DOHH2 (cell line): Measurements from ENCODE around the gene CH25H.

Source experiments
- H3F3A ChIP-seq: fragments of 200-600 bp; sonication (generic), shearing (Covaris generic); 2 replicates; pipeline ENCODE4 v1.6.0; 2016; ENCODE audit warnings: antibody characterized with exemption, mild to moderate bottlenecking; ENCODE audit not compliant: control insufficient read depth, insufficient read depth
- H3K27ac ChIP-seq: fragments of 200-600 bp; sonication (generic); 2 replicates; pipeline ENCODE4 v1.5.1; 2014; ENCODE audit warnings: low read depth, mild to moderate bottlenecking, low read length, moderate library complexity
- H3K27me3 ChIP-seq: fragments of 200-600 bp; sonication (generic); 2 replicates; pipeline ENCODE4 v1.6.1; 2014; ENCODE audit warnings: mild to moderate bottlenecking, low read length, mixed read lengths; ENCODE audit not compliant: control insufficient read depth
- H3K36me3 ChIP-seq: fragments of 200-600 bp; sonication (generic); 2 replicates; pipeline ENCODE4 v1.6.1; 2014; ENCODE audit warnings: mild to moderate bottlenecking, low read length, moderate library complexity, mixed read lengths; ENCODE audit not compliant: control insufficient read depth
- H3K4me1 ChIP-seq: fragments of 200-600 bp; sonication (generic); 2 replicates; pipeline ENCODE4 v1.6.1; 2014; ENCODE audit warnings: mild to moderate bottlenecking, low read length, mixed read lengths; ENCODE audit not compliant: control insufficient read depth
- H3K4me2 ChIP-seq: fragments of 200-600 bp; sonication (generic); 2 replicates; pipeline ENCODE4 v1.6.0; 2014; ENCODE audit warnings: mild to moderate bottlenecking, low read length, moderate library complexity
- H3K4me3 ChIP-seq: fragments of 200-600 bp; sonication (generic); 2 replicates; pipeline ENCODE4 v1.5.1; 2014; ENCODE audit warnings: mild to moderate bottlenecking, low read length, mixed read lengths
- H3K79me2 ChIP-seq: fragments of 200-600 bp; sonication (generic); 2 replicates; pipeline ENCODE4 v1.6.1; 2014; ENCODE audit warnings: mild to moderate bottlenecking, low read length, mixed read lengths; ENCODE audit not compliant: control insufficient read depth
- H3K9me2 ChIP-seq: fragments of 200-600 bp; sonication (generic); replicated peaks from 2 replicates; pipeline ENCODE4 v1.6.1; 2014; ENCODE audit warnings: mild to moderate bottlenecking, low read length, mixed read lengths; ENCODE audit not compliant: control insufficient read depth
- H3K9me3 ChIP-seq: fragments of 200-600 bp; sonication (generic); 2 replicates; pipeline ENCODE4 v1.6.1; 2014; ENCODE audit warnings: antibody characterized with exemption, low read length, mixed read lengths; ENCODE audit not compliant: control insufficient read depth, insufficient read depth
- H4K20me1 ChIP-seq: fragments of 200-600 bp; sonication (generic); 2 replicates; pipeline ENCODE4 v1.6.0; 2014; ENCODE audit warnings: low read depth, mild to moderate bottlenecking, antibody characterized with exemption, low read length, moderate library complexity; ENCODE audit not compliant: control insufficient read depth, insufficient read depth
- EZH2phosphoT487 ChIP-seq: fragments of 200-600 bp; sonication (generic); IDR thresholded peaks from 2 replicates; pipeline ENCODE4 v1.6.1; 2017; ENCODE audit warnings: borderline replicate concordance, mild to moderate bottlenecking, antibody characterized with exemption, low read length, moderate library complexity, mixed read lengths
- TF ChIP-seq, protein P1 (sequence below): fragments of 200-600 bp; sonication (generic); IDR thresholded peaks from one replicate; pipeline ENCODE4 v1.5.1; 2014; ENCODE audit warnings: antibody characterized with exemption, mild to moderate bottlenecking, low read depth, low read length; ENCODE audit not compliant: poor library complexity, severe bottlenecking

CH25H gene

DNA sequence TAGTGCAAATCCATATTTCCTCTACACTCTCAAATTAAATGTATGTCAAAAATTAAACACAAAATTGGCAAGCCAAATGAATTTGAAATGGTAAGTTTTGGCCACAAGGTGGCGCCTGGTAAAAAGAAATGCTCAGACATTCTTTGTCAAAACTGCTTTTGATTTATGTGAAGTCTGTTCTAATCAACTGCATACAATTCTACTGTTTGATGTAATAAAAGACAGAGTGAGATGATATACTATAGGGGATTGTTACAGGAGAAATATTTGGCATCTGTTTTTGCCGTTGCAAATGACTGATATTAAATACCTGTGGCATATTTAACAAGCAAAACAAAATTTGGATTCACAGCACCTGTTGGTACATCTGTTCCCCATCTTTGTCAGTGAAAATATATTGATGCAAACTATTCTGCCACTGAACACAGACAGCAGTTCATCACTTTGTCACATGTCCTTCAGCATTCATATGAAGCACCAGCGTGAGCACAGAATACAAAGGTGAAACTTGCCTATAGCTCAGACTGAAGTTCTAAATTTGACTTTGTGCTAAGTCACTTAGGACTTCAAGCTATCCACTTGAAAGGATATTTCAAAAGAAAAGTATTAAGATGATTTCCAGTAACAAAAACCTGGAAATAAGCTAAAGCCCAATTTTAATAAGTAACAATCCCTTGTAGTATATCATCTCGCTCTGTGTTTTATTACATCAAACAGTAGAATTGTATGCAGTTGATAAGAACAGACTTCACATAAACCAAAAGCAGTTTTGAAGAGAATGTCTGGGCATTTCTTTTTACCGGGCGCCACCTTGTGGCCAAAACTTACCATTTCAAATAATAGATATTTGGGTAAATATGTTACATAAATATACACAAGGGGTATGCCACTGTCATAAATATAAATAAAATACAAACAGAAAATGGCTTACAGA, 10.2 kb upstream of the CH25H start:
- Histone ChIP-seq H3K27ac (no peak overlapping the region), H3F3A (peaks cover 5% of the 10 kb centered on the region; the same call in 1 of the 2 replicates), H3K36me3 (no peaks in the 10 kb centered on the region), H3K9me2 (no peaks in the 10 kb centered on the region), H3K4me2 (peak overlapping the region; percentile 18), H3K9me3 (no peaks in the 10 kb centered on the region), H3K4me1 (peaks cover 7% of the 10 kb centered on the region), H4K20me1 (no peaks in the 10 kb centered on the region), H3K27me3 (no peaks in the 10 kb centered on the region), H3K79me2 (no peaks in the 10 kb centered on the region), H3K4me3 (no peak overlapping the region)
- TF ChIP-seq, protein P1, sequence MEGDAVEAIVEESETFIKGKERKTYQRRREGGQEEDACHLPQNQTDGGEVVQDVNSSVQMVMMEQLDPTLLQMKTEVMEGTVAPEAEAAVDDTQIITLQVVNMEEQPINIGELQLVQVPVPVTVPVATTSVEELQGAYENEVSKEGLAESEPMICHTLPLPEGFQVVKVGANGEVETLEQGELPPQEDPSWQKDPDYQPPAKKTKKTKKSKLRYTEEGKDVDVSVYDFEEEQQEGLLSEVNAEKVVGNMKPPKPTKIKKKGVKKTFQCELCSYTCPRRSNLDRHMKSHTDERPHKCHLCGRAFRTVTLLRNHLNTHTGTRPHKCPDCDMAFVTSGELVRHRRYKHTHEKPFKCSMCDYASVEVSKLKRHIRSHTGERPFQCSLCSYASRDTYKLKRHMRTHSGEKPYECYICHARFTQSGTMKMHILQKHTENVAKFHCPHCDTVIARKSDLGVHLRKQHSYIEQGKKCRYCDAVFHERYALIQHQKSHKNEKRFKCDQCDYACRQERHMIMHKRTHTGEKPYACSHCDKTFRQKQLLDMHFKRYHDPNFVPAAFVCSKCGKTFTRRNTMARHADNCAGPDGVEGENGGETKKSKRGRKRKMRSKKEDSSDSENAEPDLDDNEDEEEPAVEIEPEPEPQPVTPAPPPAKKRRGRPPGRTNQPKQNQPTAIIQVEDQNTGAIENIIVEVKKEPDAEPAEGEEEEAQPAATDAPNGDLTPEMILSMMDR, result peak; percentile 73
- TF ChIP-seq EZH2phosphoT487, result no peak

DNA sequence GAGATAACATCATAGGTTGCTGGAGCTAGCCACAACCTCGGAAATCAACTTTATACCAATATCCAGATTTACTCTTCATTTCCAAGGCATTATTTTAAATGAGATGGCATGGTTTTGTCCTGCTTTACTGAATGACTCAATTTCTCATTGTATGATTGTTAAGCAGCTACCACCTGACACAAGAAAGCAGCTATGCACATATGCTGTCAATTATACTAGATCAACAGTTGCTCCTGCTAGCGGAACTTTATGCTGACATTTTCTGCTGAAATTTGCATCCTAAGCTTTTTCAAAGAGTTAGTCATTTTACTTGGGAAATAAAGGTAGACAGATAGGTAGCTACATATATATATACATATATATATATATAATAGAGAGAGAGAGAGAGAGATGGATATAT, 8.9 kb upstream of the CH25H start:
- Histone ChIP-seq H3K79me2 (no peaks in the 10 kb centered on the region), H3K36me3 (no peaks in the 10 kb centered on the region), H3K9me3 (no peaks in the 10 kb centered on the region), H4K20me1 (no peaks in the 10 kb centered on the region), H3K4me2 (no peak overlapping the region), H3K4me1 (peaks cover 7% of the 10 kb centered on the region), H3K4me3 (no peak overlapping the region), H3K27me3 (no peaks in the 10 kb centered on the region), H3K27ac (no peak overlapping the region), H3K9me2 (no peaks in the 10 kb centered on the region), H3F3A (peaks cover 5% of the 10 kb centered on the region; the same call in 1 of the 2 replicates)
- TF ChIP-seq, protein P1, result no peak
- TF ChIP-seq EZH2phosphoT487, result no peak

DNA sequence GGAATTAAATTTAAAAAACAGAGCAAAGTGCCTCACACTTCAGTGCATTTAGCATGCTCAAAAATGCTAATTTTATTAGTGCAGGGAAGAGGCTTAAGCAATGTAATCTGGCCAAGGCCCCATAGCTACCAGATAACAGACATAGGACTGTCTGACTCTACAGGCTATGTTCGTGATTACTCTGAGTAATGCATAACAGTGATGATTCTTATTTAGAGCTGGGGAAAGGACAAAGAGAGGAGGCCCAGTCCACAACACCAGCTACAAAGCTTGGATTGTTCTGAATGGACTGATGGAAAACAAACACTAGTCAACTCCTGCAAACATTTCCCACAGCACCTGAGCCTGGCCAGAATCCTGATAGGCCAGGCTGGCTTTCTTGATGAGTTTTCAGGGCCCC, 8.4 kb upstream of the CH25H start:
- H3K9me3 ChIP-seq, result no peaks in the 10 kb centered on the region
- H3K27me3 ChIP-seq, result no peaks in the 10 kb centered on the region
- no peak overlapping the region for H3K4me2 ChIP-seq
- no peaks in the 10 kb centered on the region for H4K20me1 ChIP-seq
- TF ChIP-seq EZH2phosphoT487, result no peak
- TF ChIP-seq, protein P1, result no peak
- H3F3A ChIP-seq, result peaks cover 5% of the 10 kb centered on the region; the same call in 1 of the 2 replicates
- H3K4me3 ChIP-seq, result no peak overlapping the region
- peaks cover 7% of the 10 kb centered on the region for H3K4me1 ChIP-seq
- H3K79me2 ChIP-seq, result no peaks in the 10 kb centered on the region
- H3K27ac ChIP-seq, result no peak overlapping the region
- H3K36me3 ChIP-seq, result no peaks in the 10 kb centered on the region
- H3K9me2 ChIP-seq, result no peaks in the 10 kb centered on the region
